HuH-7 (cell line): ENCODE data around the gene PES1.
"Not testable (repeated sequence)": the region's sequence is repeated elsewhere in the genome, so short reads cannot be mapped to it uniquely, and the experiment has no call there.

ENCODE experiments used
- DNase-seq: peaks from one replicate; pipeline ENCODE4 v3.0.0; 2011; ENCODE audit warnings: low spot score

PES1 gene

DNA sequence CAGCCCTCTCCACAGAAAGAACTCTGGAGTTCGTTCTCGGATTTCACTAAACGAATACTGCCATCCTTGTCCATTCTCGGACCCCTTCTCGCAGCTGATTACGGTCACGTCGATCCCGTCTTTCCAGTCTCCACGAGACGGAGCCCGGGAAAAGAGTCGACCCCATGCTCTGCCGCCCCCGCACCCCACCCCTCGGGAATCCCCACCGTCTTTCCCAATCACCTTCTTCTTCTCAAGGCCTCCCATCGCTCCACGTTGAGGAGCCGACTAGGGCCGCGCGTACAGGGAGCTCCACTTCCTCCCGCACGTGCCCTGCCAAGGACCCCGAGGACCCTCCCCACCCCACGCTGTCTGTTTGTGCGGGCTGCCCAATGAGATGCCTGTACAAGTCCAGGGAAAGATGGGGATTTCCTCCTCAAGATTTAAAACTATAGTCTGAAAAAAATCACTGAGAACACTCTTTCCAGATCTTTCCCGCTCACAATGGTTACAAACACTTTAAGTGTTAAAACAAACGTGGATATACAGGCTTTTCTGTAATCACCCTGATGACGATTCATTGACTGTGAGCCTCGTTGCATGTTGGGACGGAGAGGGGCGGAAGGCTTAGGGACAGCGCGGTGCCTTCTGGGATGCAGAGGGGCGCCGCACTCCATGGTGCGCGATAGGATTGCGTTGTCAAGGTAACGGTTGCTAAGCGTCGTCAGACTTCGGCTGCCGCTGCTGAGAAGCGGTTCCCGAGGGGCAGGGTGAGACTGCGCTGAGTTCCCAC lies at the start of gene PES1:
Gene PES1, minus strand, starts transcription at position 323 of the 772 bp plus-strand sequence. Its CDS starts 77 bp downstream, at position 246.
- DNase-seq, result peak; percentile 95

DNA sequence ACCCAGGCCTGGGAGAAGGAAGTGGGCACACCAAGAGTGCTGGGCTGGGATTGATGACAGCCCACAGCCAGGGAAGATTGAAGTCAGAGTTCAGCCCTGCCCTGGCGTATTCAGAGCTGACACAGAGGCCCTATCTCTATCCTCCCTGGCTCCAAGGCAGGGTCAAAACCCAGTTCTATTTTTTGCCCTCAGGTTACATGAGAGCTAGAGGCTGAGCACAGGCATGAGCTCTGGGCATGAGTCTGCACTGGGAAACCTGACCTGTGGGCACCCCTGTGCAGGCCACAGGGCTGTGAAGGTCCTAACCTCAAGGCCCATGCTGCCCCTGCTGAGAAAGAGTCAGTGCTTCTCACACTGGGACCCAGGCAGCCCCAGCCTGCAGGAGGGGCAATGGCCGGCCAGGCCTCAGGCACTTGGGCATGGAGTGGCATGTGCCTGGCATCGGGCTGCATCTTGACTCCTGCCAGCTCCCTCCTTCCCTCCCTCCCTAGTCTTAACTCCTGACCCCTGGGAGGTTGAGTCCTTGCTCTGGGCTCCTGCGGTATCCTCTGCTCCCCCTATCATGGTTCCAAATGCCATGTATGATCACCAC lies 49.2 kb upstream of the PES1 start:
- DNase-seq, result no peak

DNA sequence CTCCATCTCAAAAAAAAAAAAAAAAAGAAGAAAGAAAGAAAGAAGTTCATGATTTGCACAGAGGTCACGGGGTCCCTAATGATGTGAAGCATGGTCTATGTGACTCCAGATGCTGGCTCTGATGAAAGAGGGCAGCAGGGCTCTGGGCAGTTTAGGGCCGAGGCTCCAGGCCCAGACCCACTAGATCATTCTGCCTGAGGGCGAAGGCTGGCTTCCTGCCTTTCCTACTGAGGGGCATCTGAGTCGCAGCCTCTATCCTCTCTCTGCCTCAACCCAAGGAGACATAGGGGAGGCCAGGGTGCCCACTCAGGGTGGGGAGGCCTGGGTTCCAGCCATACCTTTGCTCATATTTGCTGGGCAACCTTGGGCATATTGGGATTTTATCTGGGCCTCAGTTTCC lies 48.7 kb upstream of the PES1 start:
- DNase-seq, result no peak

DNA sequence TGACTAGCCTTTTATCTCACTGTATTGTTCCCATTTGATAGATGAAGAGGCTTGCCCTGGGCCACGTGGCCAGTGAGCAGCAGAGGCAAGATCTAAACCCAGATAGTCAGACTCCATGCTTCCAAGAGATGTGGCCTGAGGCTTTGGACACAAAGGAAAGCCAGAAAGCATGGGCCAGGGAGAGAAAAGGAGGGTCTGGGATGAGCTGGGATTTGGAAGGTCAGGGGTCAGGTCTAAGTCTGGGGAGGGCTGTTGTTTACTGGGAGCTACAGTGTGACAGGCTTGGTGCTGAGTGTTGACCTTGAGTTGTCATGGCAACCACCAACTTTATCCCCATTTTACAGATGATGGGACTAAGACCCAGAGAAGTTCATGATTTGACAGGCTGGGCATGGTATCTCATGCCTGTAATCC lies 46.0 kb upstream of the PES1 start:
- DNase-seq, result no peak

DNA sequence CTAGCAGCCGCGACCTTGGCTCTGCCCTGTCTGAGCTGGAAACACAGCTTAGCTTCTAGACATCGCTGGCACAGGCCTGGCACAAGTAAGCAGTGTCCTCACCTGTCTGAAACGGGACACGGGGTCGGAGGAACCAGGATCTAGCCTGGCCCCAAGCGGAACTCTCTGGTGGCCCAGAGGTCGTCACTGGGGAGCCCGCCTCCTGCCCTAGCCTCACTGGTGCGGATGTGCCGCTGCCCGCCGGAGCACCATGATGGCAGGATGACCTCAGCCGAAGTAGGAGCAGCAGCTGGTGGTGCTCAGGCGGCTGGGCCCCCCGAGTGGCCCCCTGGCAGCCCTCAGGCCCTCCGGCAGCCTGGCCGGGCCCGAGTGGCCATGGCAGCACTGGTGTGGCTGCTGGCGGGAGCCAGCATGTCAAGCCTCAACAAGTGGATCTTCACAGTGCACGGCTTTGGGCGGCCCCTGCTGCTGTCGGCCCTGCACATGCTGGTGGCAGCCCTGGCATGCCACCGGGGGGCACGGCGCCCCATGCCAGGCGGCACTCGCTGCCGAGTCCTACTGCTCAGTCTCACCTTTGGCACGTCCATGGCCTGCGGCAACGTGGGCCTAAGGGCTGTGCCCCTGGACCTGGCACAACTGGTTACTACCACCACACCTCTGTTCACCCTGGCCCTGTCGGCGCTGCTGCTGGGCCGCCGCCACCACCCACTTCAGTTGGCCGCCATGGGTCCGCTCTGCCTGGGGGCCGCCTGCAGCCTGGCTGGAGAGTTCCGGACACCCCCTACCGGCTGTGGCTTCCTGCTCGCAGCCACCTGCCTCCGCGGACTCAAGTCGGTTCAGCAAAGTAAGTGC lies 44.7 kb upstream of the PES1 start:
- DNase-seq, result peak; percentile 78

DNA sequence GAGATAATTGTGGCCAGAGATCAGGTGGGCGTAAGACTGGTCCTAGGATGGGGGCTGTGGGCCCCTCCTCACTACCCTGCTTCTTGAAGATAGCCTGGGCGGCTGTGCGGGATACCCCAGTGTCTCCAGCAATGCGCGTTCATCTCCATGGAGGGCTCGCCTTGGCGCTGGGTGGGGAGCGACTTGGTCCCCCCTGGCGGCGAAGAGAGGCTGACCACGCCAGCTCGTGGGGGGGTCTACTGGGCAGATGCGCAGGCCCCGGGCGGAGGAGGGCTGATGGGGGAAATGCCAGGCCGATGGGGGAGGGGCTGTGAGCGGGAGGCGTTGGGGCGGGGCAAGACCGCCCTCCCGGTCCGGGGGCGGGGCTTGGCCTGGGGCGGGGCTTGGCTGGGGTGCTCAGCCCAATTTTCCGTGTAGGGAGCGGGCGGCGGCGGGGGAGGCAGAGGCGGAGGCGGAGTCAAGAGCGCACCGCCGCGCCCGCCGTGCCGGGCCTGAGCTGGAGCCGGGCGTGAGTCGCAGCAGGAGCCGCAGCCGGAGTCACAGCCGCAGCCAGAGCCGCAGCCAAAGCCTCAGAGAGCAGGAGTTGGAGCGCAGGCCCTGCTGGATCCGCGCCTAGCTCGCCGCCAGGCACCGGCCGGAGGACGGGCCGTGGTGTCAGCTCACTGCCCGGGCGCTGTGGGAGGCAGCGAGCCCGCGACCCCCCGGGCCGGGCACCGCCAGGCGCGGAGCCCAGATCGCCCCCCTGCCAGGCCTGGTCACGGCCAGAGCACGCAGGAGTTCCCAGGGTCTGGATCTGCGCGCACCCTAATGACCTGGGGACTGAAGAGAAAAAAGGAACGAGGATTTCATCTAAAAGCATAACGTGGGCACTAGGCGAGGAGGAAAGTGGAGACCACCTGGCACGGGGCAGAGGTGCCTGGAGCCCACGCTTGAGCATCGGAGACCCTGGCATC lies 43.8 kb upstream of the PES1 start, which contains the start of gene SLC35E4:
Gene SLC35E4, plus strand, starts transcription at position 509 of the 953 bp plus-strand sequence. CDS start 670 bp downstream, outside the sequence.
- DNase-seq, result peak; percentile 92

DNA sequence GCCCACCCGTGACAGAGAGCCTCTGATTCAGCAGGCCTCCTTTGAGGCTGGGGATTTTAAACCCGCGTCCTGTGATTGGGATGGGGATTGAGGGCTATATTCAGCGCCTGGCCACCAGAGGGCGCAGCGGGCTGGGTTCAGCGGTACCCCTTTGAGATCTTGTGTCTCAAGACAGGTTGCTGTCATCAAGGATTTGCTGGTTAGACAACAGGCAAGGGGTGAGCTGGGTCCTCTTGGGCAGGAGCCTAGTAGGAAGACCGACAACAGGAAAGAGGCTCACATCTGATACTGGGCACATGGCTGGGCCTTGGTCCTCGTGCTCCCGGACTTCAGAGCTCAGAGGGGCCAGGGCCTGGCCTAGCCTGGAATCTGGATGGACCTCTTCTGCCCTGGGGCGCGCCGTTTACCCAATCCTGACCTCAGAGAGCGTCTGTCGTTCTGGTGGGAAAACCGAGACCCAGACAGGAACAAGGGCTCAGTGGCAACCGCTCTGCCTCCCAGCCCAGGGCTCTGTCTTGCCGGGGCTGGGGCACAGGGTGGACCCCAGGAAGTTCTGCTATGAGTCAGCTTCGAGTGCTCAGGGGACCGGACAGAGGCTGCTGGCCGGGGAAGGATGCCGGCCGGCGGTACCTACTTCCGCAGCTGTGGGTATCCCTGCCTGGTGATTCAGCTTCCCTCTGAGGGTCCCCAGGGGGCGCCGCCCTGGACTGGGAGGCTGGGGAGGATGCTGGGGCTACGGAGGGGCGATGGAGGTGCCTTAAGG lies 42.9 kb upstream of the PES1 start:
- peak; percentile 98 for DNase-seq

DNA sequence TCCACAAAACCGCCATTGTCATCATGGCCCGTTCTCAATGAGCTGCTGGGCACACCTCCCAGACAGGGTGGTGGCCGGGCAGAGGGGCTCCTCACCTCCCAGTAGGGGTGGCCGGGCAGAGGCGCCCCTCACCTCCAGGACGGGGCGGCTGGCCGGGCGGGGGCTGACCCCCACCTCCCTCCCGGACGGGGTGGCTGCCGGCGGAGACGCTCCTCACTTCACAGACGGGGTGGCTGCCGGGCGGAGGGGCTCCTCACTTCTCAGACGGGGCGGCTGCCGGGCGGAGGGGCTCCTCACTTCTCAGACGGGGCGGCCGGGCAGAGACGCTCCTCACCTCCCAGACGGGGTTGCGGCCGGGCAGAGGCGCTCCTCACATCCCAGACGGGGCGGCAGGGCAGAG lies 39.8 kb upstream of the PES1 start:
- not testable (repeated sequence) for DNase-seq

DNA sequence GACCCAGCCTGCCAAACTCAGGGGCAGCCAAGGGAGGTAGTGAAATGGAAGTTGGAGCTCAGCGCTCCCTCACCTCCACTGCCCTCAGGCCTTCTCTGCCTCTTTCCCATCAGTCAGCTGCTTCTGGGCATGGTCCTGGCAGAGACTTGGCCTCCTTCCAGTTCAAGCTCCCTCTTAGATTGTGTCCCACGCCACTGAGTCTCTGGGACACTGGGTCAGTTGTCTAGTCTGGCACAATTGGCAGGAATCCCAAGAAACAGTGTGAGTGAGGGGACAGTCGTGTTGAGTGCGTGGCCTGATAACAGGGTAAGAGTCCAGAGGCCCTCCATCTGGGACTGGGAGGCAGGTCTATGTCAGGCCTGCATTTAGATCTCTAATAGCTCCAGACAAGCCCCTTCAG lies 36.8 kb upstream of the PES1 start:
- DNase-seq, result no peak

DNA sequence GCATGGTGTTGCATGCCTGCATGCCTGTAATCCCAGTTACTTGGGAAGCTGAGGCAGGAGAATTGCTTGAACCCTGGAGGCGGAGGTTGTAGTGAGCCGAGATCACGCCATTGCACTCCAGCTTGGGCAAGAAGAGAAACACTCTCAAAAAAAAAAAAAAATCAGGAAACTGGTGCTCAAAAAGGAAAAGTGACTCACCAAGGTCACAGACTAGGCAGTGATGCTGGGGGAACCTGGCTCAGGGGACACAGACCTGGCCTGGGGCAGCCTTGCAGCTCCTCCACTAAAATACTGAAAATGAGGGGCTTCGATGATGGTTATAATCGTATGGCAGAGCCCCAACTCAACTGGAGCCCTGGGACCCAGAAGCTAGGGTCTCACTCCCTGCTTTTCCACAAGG lies 35.8 kb upstream of the PES1 start:
- DNase-seq, result no peak

DNA sequence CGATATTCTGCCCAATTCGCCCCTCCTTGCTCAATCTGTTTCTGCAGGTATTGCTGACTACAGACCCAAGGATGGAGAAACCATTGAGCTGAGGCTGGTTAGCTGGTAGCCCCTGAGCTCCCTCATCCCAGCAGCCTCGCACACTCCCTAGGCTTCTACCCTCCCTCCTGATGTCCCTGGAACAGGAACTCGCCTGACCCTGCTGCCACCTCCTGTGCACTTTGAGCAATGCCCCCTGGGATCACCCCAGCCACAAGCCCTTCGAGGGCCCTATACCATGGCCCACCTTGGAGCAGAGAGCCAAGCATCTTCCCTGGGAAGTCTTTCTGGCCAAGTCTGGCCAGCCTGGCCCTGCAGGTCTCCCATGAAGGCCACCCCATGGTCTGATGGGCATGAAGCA lies 34.7 kb upstream of the PES1 start:
- DNase-seq, result no peak

DNA sequence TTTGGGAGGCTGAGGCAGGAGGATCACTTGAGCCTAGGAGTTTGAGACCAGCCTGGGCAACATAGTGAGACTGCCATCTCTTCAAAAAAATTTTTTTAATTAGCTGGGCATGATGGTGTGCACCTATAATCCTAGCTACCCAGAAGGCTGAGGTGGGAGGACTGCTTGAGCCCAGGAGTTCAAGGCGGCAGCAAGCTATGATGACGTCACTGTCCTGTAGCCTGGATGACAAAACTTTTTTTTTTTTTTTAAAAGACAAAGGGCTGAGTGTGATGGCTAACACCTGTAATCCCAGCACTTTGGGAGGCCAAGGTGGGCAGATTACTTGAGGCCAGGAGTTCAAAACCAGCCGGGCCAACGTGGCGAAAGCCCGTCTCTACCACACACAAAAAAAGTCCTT lies 28.2 kb upstream of the PES1 start:
- not testable (repeated sequence) for DNase-seq

DNA sequence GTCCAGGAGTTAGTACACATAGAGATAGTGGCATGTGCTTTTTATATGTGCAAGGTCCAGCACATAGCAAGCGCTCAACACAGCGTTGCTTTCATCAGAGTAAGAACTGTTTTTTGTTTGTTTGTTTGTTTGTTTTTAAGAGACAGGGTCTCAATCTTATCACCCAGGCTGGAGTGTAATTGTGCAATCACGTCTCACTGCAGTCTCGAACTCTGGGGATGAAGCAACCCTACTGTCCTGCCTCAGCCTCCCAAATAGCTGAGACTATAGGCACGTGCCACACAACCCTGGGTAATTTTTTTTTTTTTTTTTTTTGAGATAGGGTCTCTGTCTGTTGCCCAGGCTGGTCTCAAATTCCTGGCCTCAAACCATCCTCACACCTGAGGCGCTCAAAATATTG lies 26.1 kb upstream of the PES1 start:
- DNase-seq, result no peak

DNA sequence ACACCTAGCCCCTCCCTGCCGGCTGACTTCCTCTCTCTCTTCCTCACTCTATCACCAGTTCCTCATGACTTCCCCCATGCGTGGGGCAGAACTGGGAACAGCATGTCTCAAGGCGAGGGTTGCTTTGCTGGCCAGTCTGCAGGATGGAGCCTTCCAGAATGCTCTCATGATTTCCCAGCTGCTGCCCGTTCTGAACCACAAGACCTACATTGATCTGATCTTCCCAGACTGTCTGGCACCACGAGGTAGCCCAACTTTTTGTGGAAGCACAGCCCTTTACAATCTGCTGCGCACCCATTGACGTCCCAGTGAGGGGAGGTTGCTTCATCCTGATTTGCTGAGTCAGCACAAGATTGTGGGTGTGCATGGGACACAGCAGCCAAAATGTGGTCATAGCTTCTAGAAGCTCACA lies 23.8 kb upstream of the PES1 start:
- DNase-seq, result no peak

DNA sequence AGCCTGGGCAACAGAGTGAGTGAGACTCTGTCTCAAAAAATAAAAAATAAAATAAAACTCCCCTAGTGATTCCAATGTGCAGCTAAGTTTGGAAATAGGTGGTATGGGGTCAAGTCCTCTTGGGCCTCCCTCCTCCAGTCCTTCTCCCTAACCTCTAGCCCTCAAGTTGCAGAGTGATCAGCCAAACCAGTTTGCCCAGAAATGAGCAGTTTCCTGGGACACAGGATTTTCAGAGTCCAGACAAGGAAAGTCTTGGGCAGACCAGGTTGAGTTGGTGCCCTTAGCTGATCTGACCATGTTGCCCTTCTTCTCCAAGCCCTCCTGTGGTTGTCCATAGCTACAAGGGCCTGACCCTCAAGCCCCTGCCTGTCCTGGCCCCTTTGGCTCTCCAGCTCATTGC lies 23.2 kb upstream of the PES1 start:
- no peak for DNase-seq

DNA sequence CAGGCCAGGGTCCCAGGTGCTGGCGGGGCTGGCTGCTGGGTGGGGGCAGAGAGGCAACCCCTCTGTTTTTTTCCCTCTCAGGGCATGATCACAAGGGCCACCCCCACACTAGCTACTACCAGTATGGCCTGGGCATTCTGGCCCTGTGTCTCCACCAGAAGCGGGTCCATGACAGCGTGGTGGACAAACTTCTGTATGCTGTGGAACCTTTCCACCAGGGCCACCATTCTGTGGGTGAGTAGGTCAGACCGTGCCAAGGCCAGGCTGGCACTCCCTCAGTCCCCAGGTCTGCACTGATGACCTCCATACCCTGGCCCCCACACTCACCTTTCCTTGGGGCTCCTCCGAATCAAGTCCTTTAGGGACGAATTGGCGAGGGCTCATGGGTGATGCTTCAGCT lies 22.6 kb upstream of the PES1 start:
- no peak for DNase-seq

DNA sequence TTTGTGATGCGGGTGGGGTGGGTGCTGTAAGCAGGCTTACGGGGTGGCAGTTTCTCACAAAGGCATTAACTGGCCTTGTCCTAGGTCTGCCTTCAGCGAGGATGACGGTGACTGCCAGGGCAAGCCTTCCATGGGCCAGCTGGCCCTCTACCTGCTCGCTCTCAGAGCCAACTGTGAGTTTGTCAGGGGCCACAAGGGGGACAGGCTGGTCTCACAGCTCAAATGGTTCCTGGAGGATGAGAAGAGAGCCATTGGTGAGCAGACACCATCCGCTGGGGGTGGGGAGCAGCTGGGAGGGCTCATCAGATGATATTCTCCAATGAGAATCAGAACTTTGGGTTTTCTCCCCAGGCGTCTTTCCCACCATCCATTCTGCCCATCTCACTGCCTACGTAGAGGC lies 21.1 kb upstream of the PES1 start:
- DNase-seq, result no peak

DNA sequence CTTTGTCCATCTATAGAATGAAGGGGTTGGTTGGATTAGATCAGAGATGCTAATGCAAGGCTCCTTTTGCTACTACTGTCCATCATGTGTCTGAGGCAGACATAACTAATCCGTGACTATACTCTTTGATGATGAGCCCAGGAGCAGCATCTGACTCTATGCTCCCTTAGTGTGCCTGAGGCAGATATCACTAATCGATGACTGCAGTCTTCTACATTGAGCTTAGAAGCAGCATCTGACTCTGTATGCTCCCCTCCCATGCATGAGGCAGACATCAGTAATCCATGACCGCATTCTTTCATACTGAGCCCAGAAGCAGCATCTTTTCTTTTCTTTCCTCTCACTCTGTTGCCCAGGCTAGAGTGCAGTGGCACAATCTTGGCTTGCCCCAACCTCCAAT lies 19.5 kb upstream of the PES1 start:
- DNase-seq, result no peak

DNA sequence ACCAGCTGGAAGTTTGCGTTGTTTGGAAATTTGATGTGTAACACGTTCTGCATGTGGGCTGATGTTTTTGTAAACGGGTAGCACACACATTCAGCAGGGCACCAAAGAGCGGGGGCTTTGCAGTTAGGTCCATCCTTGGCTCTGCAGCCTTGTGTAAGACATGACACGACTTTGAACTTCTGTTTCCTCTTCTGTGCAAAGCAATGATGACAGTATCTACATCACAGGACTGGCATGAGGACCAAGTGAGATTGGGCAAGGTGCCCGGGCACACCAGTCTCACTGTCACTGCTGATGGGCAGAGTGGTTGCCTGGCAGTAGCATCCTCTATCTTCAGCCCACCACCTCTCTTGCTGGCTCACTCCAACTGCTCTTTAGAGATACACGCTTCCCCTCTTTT lies 18.6 kb upstream of the PES1 start:
- no peak for DNase-seq

DNA sequence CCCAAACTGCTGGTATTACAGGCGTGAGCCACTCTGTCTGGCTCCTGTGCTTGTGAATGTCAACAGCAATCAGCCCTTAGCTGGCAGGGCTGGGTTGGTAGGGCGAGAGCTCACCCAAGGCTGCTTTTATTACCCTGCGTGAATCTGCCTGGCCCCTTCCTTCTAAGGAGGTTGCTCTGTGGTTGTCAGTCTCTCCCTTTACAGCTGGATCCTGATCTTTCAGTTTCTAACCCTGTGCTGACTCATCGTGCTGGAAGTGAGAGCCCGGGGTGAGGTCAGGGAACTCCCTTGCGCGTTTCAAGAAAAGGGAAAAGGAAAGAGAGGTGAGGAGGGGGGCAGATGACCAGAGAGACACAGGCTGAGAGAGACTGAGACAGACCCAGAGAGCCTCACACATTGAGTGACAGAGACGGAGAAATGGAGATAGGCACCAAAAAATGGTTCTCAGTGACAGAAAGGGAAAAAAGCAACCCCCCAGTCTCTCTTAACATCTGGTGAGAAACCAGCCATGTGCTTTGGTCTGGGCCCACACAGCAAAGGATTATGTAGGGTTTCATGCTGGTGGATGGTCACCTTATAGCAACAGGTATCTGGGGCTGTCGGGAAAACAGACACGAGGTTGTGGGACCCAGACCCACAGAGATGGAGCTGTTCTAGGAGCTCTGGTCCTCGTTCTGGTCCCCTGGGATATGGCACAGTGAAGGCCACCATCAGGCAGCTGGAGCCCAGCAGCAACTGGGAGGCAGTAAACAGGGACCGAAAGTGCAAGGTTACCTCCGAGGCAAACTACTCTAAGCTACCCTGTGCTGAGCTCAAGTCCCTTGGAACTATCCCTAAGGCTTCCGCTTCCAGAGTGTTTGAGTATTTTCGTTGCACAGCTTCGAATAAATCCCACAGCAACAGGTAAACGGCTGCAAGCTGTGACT lies 17.8 kb upstream of the PES1 start:
- no peak for DNase-seq
